HG02870 (cell line): ENCODE results near the gene SF3A1.
"Not testable (repeated sequence)": the region's sequence is repeated elsewhere in the genome, so short reads cannot be mapped to it uniquely, and the experiment has no call there.

Experiments used
- ATAC-seq: cut with Tn5 transposase; IDR thresholded peaks from one replicate; pipeline ENCODE4 v1.9.1; 2021; ENCODE audit warnings: mild to moderate bottlenecking, moderate library complexity; ENCODE audit not compliant: unreplicated experiment

SF3A1 gene

GRCh38 chr22:30356449-30357235, at the start of gene SF3A1, which contains the start of gene CCDC157:
SF3A1 (minus strand) TSS chr22:30356894; CDS start chr22:30356792, 102 bp downstream.
CCDC157 (plus strand) TSS chr22:30357007; CDS start chr22:30366001, 8,994 bp downstream.
- ATAC-seq = peak; percentile 83

- ATAC-seq = no peak
Measured at GRCh38 chr22:30406400-30406799, 49.7 kb upstream of the SF3A1 start.

GRCh38 chr22:30405731-30406130, 49.0 kb upstream of the SF3A1 start:
- no peak for ATAC-seq

- ATAC-seq = no peak
Measured at GRCh38 chr22:30404307-30404706, 47.6 kb upstream of the SF3A1 start.

- not testable (repeated sequence) for ATAC-seq
Measured at GRCh38 chr22:30402766-30403104, 46.0 kb upstream of the SF3A1 start.

GRCh38 chr22:30402028-30402765, 45.5 kb upstream of the SF3A1 start:
- ATAC-seq = no peak

GRCh38 chr22:30401024-30401423, 44.3 kb upstream of the SF3A1 start:
- ATAC-seq = not testable (repeated sequence)

- ATAC-seq = no peak
Measured at GRCh38 chr22:30400159-30400558, 43.5 kb upstream of the SF3A1 start.

- ATAC-seq = no peak
Measured at GRCh38 chr22:30399718-30400117, 43.0 kb upstream of the SF3A1 start.

- no peak for ATAC-seq
Measured at GRCh38 chr22:30398685-30399680, 42.3 kb upstream of the SF3A1 start.

- no peak for ATAC-seq
Measured at GRCh38 chr22:30397656-30398635, 41.3 kb upstream of the SF3A1 start.

GRCh38 chr22:30396871-30397655, 40.4 kb upstream of the SF3A1 start, which contains the start of gene SEC14L2:
SEC14L2 (plus strand) TSS chr22:30397018; CDS start chr22:30397117, 99 bp downstream.
- ATAC-seq = no peak

GRCh38 chr22:30393885-30394284, 37.2 kb upstream of the SF3A1 start:
- ATAC-seq = no peak

GRCh38 chr22:30393322-30393680, 36.6 kb upstream of the SF3A1 start:
- no peak for ATAC-seq

GRCh38 chr22:30392661-30393321, 36.1 kb upstream of the SF3A1 start:
- no peak for ATAC-seq

- no peak for ATAC-seq
Measured at GRCh38 chr22:30390974-30391691, 34.4 kb upstream of the SF3A1 start.

GRCh38 chr22:30386960-30387827, 30.5 kb upstream of the SF3A1 start, which contains the start of gene RNF215:
RNF215 (minus strand) TSS chr22:30387411; CDS start chr22:30387313, 98 bp downstream.
- peak; percentile 56 for ATAC-seq
